Spleen (tissue), 7 donors: ENCODE measurements around the gene PGBD5.

Experiments
- CTCF ChIP-seq, 11 experiments: fragments of 200-600 bp in 7 of 11; fragments of 450-650 bp in 4 of 11; sonication (generic) in 4 of 11; IDR thresholded peaks in 8 of 11; conservative IDR thresholded peaks in 3 of 11; 1 replicate in 7 of 11; 2 replicates in 4 of 11; pipeline versions ENCODE4 v1.4.0 to v1.8.0; 2016 to 2021; ENCODE audit warnings: antibody characterized with exemption in 11 of 11, inconsistent platforms in 4 of 11, mild to moderate bottlenecking in 1 of 11
- POLR2A ChIP-seq, 3 donors: fragments of 450-650 bp; IDR thresholded peaks; one replicate each; pipeline ENCODE4 v1.5.1; 2017; ENCODE audit warnings: antibody characterized with exemption in 3 of 3, mild to moderate bottlenecking in 1 of 3
- donor health status: DM: no; HTN: no; CAD: no; lungs with moderate emphysema.
- donor health status: DM: no; HTN: no; CAD: no.
- donor health status: DM: no; HTN: no; CAD: no.

GRCh38 chr1:230333590-230334446, 92.3 kb downstream of the PGBD5 start:
- TF ChIP-seq CTCF (IDR thresholded peaks at IDR 0.05 in 8 of 11, conservative IDR thresholded peaks at IDR 0.05 in 3 of 11) (no peak), POLR2A (IDR thresholded peaks at IDR 0.05) (no peak)
